H1 (cell line): ENCODE data around the gene TMBIM4. TPM values are rescaled to one million over a fixed set of nuclear protein-coding genes. Genes with fewer than 3 reads are reported as not detected.

Experiments
- ASH2L ChIP-seq: fragments of 200-600, 300-600 bp; sonication (generic); IDR thresholded peaks from one replicate; pipeline ENCODE4 v1.7.1; 2017; ENCODE audit warnings: low read length
- ATF2 ChIP-seq: IDR thresholded peaks from 2 replicates; pipeline ENCODE4 v1.6.1; 2012; ENCODE audit warnings: low read length, inconsistent platforms
- BACH1 ChIP-seq: IDR thresholded peaks from 2 replicates; pipeline ENCODE4 v1.6.1; 2012; ENCODE audit warnings: low read length, improper control_type of control experiment
- BRCA1 ChIP-seq: IDR thresholded peaks from 2 replicates; pipeline ENCODE4 v1.6.1; 2012; ENCODE audit warnings: low read depth, low read length, improper control_type of control experiment
- CHD1 ChIP-seq: IDR thresholded peaks from 2 replicates; pipeline ENCODE4 v1.6.1; 2012; ENCODE audit warnings: low read depth, low read length, improper control_type of control experiment
- CTCF ChIP-seq, 3 experiments: IDR thresholded peaks; 1 replicate in 2 of 3; 2 replicates in 1 of 3; pipeline versions ENCODE4 v1.5.1 to v1.6.1; 2011; ENCODE audit warnings: low read length in 3 of 3, mild to moderate bottlenecking in 3 of 3, inconsistent platforms in 2 of 3, low read depth in 1 of 3, moderate library complexity in 1 of 3; ENCODE audit not compliant: insufficient read depth in 1 of 3; ENCODE audit errors: control extremely low read depth in 1 of 3
- E2F6 ChIP-seq: IDR thresholded peaks from 2 replicates; pipeline ENCODE4 v1.6.1; 2012; ENCODE audit warnings: inconsistent platforms
- HDAC2 ChIP-seq, 2 experiments: fragments of 300-600 bp in 1 of 2; sonication (generic) in 1 of 2; IDR thresholded peaks; 2 replicates each; pipeline ENCODE4 v1.6.1; 2011 to 2012; ENCODE audit warnings: low read depth in 2 of 2, low read length in 2 of 2, mild to moderate bottlenecking in 2 of 2, moderate library complexity in 2 of 2, borderline replicate concordance in 1 of 2, inconsistent platforms in 1 of 2
- HDAC6 ChIP-seq: IDR thresholded peaks from one replicate; pipeline ENCODE4 v1.7.1; 2012; ENCODE audit warnings: low read depth, mild to moderate bottlenecking, inconsistent platforms, low read length, moderate library complexity
- KDM4A ChIP-seq: IDR thresholded peaks from one replicate; pipeline ENCODE4 v1.7.1; 2012; ENCODE audit warnings: low read depth, mild to moderate bottlenecking, moderate library complexity, low read length, inconsistent platforms; ENCODE audit not compliant: severe bottlenecking
- POLR2A ChIP-seq, 2 experiments: IDR thresholded peaks; 1 replicate in 1 of 2; 2 replicates in 1 of 2; pipeline ENCODE4 v1.6.1; 2011; ENCODE audit warnings: low read depth in 2 of 2, low read length in 2 of 2, mild to moderate bottlenecking in 2 of 2; ENCODE audit errors: control extremely low read depth in 1 of 2
- RNF2 ChIP-seq: fragments of 200-900, 300-1000 bp; sonication (generic); IDR thresholded peaks from 2 replicates; pipeline ENCODE4 v1.7.1; 2016; ENCODE audit warnings: borderline replicate concordance, low read depth, mild to moderate bottlenecking, antibody characterized with exemption, low read length; ENCODE audit not compliant: poor library complexity, severe bottlenecking; ENCODE audit errors: missing control alignments
- SIX5 ChIP-seq: IDR thresholded peaks from 2 replicates; pipeline ENCODE4 v1.6.1; 2011; ENCODE audit warnings: mild to moderate bottlenecking, low read depth, low read length
- SP1 ChIP-seq: IDR thresholded peaks from 2 replicates; pipeline ENCODE4 v1.6.1; 2011; ENCODE audit warnings: low read depth, low read length
- SUZ12 ChIP-seq: fragments of 200-600 bp; sonication (generic); IDR thresholded peaks from 2 replicates; pipeline ENCODE4 v1.6.1; 2012; ENCODE audit warnings: mild to moderate bottlenecking, inconsistent platforms, low read length, moderate library complexity, mixed read lengths
- TAF1 ChIP-seq: IDR thresholded peaks from 2 replicates; pipeline ENCODE4 v1.6.1; 2011; ENCODE audit warnings: mild to moderate bottlenecking, low read depth, low read length
- TAF7 ChIP-seq: optimal IDR thresholded peaks from 2 replicates; pipeline ENCODE3; 2011; ENCODE audit warnings: low read depth, mild to moderate bottlenecking, inconsistent platforms, low read length, moderate library complexity, borderline replicate concordance
- ZNF274 ChIP-seq: IDR thresholded peaks from 2 replicates; pipeline ENCODE4 v1.7.0; 2012; ENCODE audit warnings: low read length, borderline replicate concordance; ENCODE audit errors: extremely low read depth
- polyA plus RNA-seq, 7 experiments: library from polyadenylated mRNA; depleted of rRNA in 3 of 7; stranded (reverse) in 5 of 7; unstranded in 2 of 7; fragments of >200 nt in 5 of 7; fragments of 200-250 nt in 2 of 7; gene quantifications; 1 replicate in 5 of 7; 2 replicates in 1 of 7; 4 replicates in 1 of 7; pipeline versions ENCODE4 v1.2.1 to v1.2.3, GENCODE V29; 2011 to 2013; ENCODE audit warnings: missing spikeins in 2 of 7, mixed read lengths in 2 of 7
- total RNA-seq: library from RNA; stranded (reverse); fragmentation: NEBNext Ultra II Directional; extraction: Animal tissue kit (Norgen Biotek cat#: 25700); gene quantifications from 2 replicates; pipeline ENCODE4 v1.2.1, GENCODE V29; 2021

Gene TMBIM4
- total and polyA plus RNA-seq, 2 of the 8 experiments (the other 6 are each of a cell fraction or from before 2014, with no cell fraction given): 12.8 to 46.6 TPM

GRCh38 chr12:66169221-66170170 is at the start of gene TMBIM4 (continued):
- no peak for TF ChIP-seq CHD1
- TF ChIP-seq RNF2: no peak
- no peak for TF ChIP-seq ZNF274
- no peak for TF ChIP-seq SIX5
- no peak; the same call in 1 of the 2 replicates for TF ChIP-seq E2F6
- TF ChIP-seq BACH1: no peak
- TF ChIP-seq TAF1: peak; percentile 59
- TF ChIP-seq POLR2A (IDR thresholded peaks at IDR 0.05; ENCODE audit: control extremely low read depth in 1 of 2, low read depth in 2 of 2, low read length in 2 of 2): peak in 1 of 2 experiments; percentile 40; a peak in 1 of 3 replicates
- TF ChIP-seq TAF7: no peak
- TF ChIP-seq CTCF (IDR thresholded peaks at IDR 0.05; ENCODE audit: control extremely low read depth in 1 of 3, insufficient read depth in 1 of 3, low read depth in 1 of 3, low read length in 3 of 3): peak; percentile 21 to 40 (median 23); a peak in 3 of 4 replicates
- TF ChIP-seq KDM4A: peak; percentile 61
- no peak for TF ChIP-seq BRCA1
- peak; percentile 34 for TF ChIP-seq ASH2L
- TF ChIP-seq SP1: no peak
- no peak; a peak in 1 of 4 replicates for TF ChIP-seq HDAC2 (IDR thresholded peaks at IDR 0.05; ENCODE audit: borderline replicate concordance in 1 of 2, low read depth in 2 of 2, low read length in 2 of 2)
- no peak for TF ChIP-seq ATF2
- no peak for TF ChIP-seq HDAC6
- no peak for TF ChIP-seq SUZ12
